Neural cell (in vitro differentiated cells): ENCODE results near the gene KIT.

Experiments used
- CTCF ChIP-seq: fragments of 450-650 bp; IDR thresholded peaks from 2 replicates; pipeline ENCODE4 v1.5.1; 2014; ENCODE audit warnings: antibody characterized with exemption, mild to moderate bottlenecking, moderate library complexity; ENCODE audit not compliant: poor library complexity, severe bottlenecking
- EP300 ChIP-seq: fragments of 450-650 bp; conservative IDR thresholded peaks from 2 replicates; pipeline ENCODE4 v1.6.1; 2014; ENCODE audit warnings: antibody characterized with exemption, mild to moderate bottlenecking, moderate library complexity; ENCODE audit not compliant: poor library complexity, severe bottlenecking
- EZH2 ChIP-seq: fragments of 200-600, 300-800 bp; shearing (Covaris generic), sonication (generic); IDR thresholded peaks from 2 replicates; pipeline ENCODE4 v1.6.1; 2014; ENCODE audit warnings: antibody characterized with exemption, low read length, borderline replicate concordance, mild to moderate bottlenecking; ENCODE audit not compliant: insufficient read depth, poor library complexity, severe bottlenecking
- MXI1 ChIP-seq: fragments of 450-650 bp; conservative IDR thresholded peaks from 2 replicates; pipeline ENCODE4 v1.6.1; 2014; ENCODE audit warnings: antibody characterized with exemption, mild to moderate bottlenecking; ENCODE audit not compliant: poor library complexity, severe bottlenecking
- POLR2AphosphoS5 ChIP-seq: IDR thresholded peaks from 2 replicates; pipeline ENCODE4 v1.6.1; 2012
- SMC3 ChIP-seq: fragments of 450-650 bp; conservative IDR thresholded peaks from 2 replicates; pipeline ENCODE4 v1.6.1; 2014; ENCODE audit warnings: antibody characterized with exemption, mild to moderate bottlenecking, moderate library complexity; ENCODE audit not compliant: poor library complexity
- TAF1 ChIP-seq: IDR thresholded peaks from 2 replicates; pipeline ENCODE4 v1.6.1; 2012; ENCODE audit warnings: low read depth
- TF ChIP-seq, protein P1 (sequence below): IDR thresholded peaks from 2 replicates; pipeline ENCODE4 v1.6.1; 2012; ENCODE audit warnings: borderline replicate concordance

DNA sequence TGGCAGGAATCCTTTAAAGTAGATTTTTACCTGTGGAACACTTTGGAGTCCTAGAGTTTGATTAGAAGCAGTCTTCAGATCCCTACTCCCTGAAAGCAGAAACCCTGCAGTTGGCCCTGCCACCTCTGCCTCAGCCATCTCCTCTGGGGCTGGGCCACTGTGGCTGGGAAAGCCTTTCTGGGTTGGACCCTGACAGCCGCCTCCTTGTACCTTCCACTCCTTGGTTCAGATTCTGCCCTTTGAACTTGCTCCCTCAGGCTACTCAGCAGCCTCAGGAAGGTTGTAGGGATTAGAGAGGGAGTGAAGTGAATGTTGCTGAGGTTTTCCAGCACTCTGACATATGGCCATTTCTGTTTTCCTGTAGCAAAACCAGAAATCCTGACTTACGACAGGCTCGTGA, 65.5 kb downstream of the KIT start:
- no peak for TF ChIP-seq CTCF
- no peak for TF ChIP-seq SMC3
- TF ChIP-seq, protein P1, sequence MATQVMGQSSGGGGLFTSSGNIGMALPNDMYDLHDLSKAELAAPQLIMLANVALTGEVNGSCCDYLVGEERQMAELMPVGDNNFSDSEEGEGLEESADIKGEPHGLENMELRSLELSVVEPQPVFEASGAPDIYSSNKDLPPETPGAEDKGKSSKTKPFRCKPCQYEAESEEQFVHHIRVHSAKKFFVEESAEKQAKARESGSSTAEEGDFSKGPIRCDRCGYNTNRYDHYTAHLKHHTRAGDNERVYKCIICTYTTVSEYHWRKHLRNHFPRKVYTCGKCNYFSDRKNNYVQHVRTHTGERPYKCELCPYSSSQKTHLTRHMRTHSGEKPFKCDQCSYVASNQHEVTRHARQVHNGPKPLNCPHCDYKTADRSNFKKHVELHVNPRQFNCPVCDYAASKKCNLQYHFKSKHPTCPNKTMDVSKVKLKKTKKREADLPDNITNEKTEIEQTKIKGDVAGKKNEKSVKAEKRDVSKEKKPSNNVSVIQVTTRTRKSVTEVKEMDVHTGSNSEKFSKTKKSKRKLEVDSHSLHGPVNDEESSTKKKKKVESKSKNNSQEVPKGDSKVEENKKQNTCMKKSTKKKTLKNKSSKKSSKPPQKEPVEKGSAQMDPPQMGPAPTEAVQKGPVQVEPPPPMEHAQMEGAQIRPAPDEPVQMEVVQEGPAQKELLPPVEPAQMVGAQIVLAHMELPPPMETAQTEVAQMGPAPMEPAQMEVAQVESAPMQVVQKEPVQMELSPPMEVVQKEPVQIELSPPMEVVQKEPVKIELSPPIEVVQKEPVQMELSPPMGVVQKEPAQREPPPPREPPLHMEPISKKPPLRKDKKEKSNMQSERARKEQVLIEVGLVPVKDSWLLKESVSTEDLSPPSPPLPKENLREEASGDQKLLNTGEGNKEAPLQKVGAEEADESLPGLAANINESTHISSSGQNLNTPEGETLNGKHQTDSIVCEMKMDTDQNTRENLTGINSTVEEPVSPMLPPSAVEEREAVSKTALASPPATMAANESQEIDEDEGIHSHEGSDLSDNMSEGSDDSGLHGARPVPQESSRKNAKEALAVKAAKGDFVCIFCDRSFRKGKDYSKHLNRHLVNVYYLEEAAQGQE = no peak
- TF ChIP-seq TAF1 = no peak
- no peak for TF ChIP-seq EZH2
- no peak for TF ChIP-seq MXI1
- no peak for TF ChIP-seq POLR2AphosphoS5
- TF ChIP-seq EP300 = no peak
